SK-N-SH treated with all-trans-retinoic acid at 6 μM for 48 hours (cell line): ENCODE data around the gene ABCA3.
A peak's percentile ranks its signal among the peaks of the same experiment; 100 is the strongest.
"Not testable (repeated sequence)": the region's sequence is repeated elsewhere in the genome, so short reads cannot be mapped to it uniquely, and the experiment has no call there.

Experiments used
- ATAC-seq: fragments of 200-7000 bp; cut with Tn5 transposase; 3 replicates; pipeline ENCODE4 v1.9.1; 2020; ENCODE audit warnings: mild to moderate bottlenecking, moderate library complexity
- ARNTL ChIP-seq: fragments of 450-650 bp; formaldehyde crosslinking; IDR thresholded peaks from 2 replicates; pipeline ENCODE4 v1.5.0; 2020; ENCODE audit warnings: low read depth, mild to moderate bottlenecking, moderate library complexity, borderline replicate concordance
- BACH2 ChIP-seq: fragments of 250-450 bp; sonication (Bioruptor Pico); IDR thresholded peaks from 2 replicates; pipeline ENCODE4 v1.9.0; 2021; ENCODE audit warnings: mild to moderate bottlenecking, borderline replicate concordance
- CSDC2 ChIP-seq: fragments of 250-450 bp; sonication (Bioruptor Pico); IDR thresholded peaks from 2 replicates; pipeline ENCODE4 v1.5.0; 2020; ENCODE audit warnings: mild to moderate bottlenecking, moderate library complexity
- ESRRG ChIP-seq: fragments of 250-450 bp; sonication (Bioruptor Pico); IDR thresholded peaks from 2 replicates; pipeline ENCODE4 v1.6.1; 2021; ENCODE audit warnings: mild to moderate bottlenecking
- GLIS3 ChIP-seq: fragments of 250-450 bp; sonication (Bioruptor Pico); IDR thresholded peaks from 2 replicates; pipeline ENCODE4 v1.5.0; 2020; ENCODE audit warnings: mild to moderate bottlenecking, moderate library complexity
- ISL1 ChIP-seq: fragments of 250-450 bp; sonication (Bioruptor Pico); IDR thresholded peaks from 2 replicates; pipeline ENCODE4 v2.1.2; 2022; ENCODE audit warnings: mild to moderate bottlenecking, moderate library complexity
- OSR1 ChIP-seq: fragments of 250-450 bp; sonication (Bioruptor Pico); IDR thresholded peaks from 2 replicates; pipeline ENCODE4 v1.8.0; 2022; ENCODE audit warnings: moderate library complexity, mild to moderate bottlenecking, inconsistent platforms
- PPARA ChIP-seq: fragments of 250-450 bp; sonication (Bioruptor Pico); IDR thresholded peaks from 2 replicates; pipeline ENCODE4 v1.5.0; 2020; ENCODE audit warnings: mild to moderate bottlenecking, borderline replicate concordance
- RARB ChIP-seq: fragments of 250-450 bp; sonication (Bioruptor Pico); IDR thresholded peaks from 2 replicates; pipeline ENCODE4 v1.8.0; 2021; ENCODE audit warnings: mild to moderate bottlenecking, moderate library complexity
- SNAI2 ChIP-seq: fragments of 250-450 bp; sonication (Bioruptor Pico); IDR thresholded peaks from 2 replicates; pipeline ENCODE4 v1.5.0; 2020; ENCODE audit warnings: mild to moderate bottlenecking, moderate library complexity
- TCF4 ChIP-seq: fragments of 250-450 bp; sonication (Bioruptor Pico); IDR thresholded peaks from 2 replicates; pipeline ENCODE4 v1.8.0; 2021; ENCODE audit warnings: mild to moderate bottlenecking, moderate library complexity, borderline replicate concordance
- TOX ChIP-seq: fragments of 250-450 bp; sonication (Bioruptor Pico); IDR thresholded peaks from 2 replicates; pipeline ENCODE4 v1.8.0; 2021; ENCODE audit warnings: mild to moderate bottlenecking, moderate library complexity, borderline replicate concordance
- ZC3H10 ChIP-seq: fragments of 250-450 bp; sonication (Bioruptor Pico); IDR thresholded peaks from 2 replicates; pipeline ENCODE4 v1.5.1; 2021; ENCODE audit warnings: mild to moderate bottlenecking, moderate library complexity
- ZFP3 ChIP-seq: fragments of 250-450 bp; sonication (Bioruptor Pico); IDR thresholded peaks from 2 replicates; pipeline ENCODE4 v1.5.0; 2020; ENCODE audit warnings: mild to moderate bottlenecking, moderate library complexity
- ZFP30 ChIP-seq: fragments of 450-650 bp; formaldehyde crosslinking; IDR thresholded peaks from 2 replicates; pipeline ENCODE4 v1.5.0; 2022; ENCODE audit warnings: mild to moderate bottlenecking, moderate library complexity
- ZNF565 ChIP-seq: fragments of 450-650 bp; formaldehyde crosslinking; conservative IDR thresholded peaks from 2 replicates; pipeline ENCODE4 v1.5.0; 2020; ENCODE audit warnings: low read depth, mild to moderate bottlenecking, moderate library complexity
- ZNF70 ChIP-seq: fragments of 450-650 bp; formaldehyde crosslinking; IDR thresholded peaks from 2 replicates; pipeline ENCODE4 v1.5.0; 2020; ENCODE audit warnings: mild to moderate bottlenecking, moderate library complexity
- ZNF8 ChIP-seq: fragments of 450-650 bp; formaldehyde crosslinking; IDR thresholded peaks from 2 replicates; pipeline ENCODE4 v1.5.0; 2020; ENCODE audit warnings: mild to moderate bottlenecking, moderate library complexity
- TF ChIP-seq, protein P1 (sequence below): fragments of 250-450 bp; sonication (Bioruptor Pico); IDR thresholded peaks from 2 replicates; pipeline ENCODE4 v1.8.0; 2021; ENCODE audit warnings: low read depth, mild to moderate bottlenecking, moderate library complexity, borderline replicate concordance
- TF ChIP-seq, protein P2 (sequence below): fragments of 250-450 bp; sonication (Bioruptor Pico); IDR thresholded peaks from 2 replicates; pipeline ENCODE4 v1.5.1; 2020; ENCODE audit warnings: low read depth, mild to moderate bottlenecking, moderate library complexity
- TF ChIP-seq, protein P3 (sequence below): fragments of 250-450 bp; sonication (Bioruptor Pico); IDR thresholded peaks from 2 replicates; pipeline ENCODE4 v1.5.1; 2021; ENCODE audit warnings: mild to moderate bottlenecking, moderate library complexity
- TF ChIP-seq, protein P4 (sequence below): fragments of 250-450 bp; sonication (Bioruptor Pico); IDR thresholded peaks from 2 replicates; pipeline ENCODE4 v1.8.0; 2020; ENCODE audit warnings: mild to moderate bottlenecking, moderate library complexity, borderline replicate concordance

ABCA3 gene

DNA sequence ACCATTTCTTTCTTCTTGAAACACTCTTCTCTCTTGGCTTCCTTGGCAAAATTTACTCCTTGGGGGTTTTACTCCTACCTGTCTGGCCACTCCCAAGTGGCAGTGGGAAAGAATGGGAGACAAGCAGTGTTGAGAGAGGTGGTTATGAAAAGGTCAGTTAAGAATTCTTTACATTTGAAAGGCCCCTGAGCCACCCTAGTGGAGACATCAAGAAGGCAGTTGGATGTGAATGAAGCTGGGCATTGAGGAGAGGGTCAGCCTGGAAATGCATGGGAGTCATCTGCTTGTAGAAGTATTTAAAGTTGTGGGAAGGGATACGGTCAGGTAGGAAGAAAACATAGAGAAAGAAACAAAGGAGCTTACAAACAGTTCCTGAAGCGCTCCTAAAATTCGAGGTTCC is 46.5 kb upstream of the ABCA3 start (continued):
- TF ChIP-seq, protein P1, sequence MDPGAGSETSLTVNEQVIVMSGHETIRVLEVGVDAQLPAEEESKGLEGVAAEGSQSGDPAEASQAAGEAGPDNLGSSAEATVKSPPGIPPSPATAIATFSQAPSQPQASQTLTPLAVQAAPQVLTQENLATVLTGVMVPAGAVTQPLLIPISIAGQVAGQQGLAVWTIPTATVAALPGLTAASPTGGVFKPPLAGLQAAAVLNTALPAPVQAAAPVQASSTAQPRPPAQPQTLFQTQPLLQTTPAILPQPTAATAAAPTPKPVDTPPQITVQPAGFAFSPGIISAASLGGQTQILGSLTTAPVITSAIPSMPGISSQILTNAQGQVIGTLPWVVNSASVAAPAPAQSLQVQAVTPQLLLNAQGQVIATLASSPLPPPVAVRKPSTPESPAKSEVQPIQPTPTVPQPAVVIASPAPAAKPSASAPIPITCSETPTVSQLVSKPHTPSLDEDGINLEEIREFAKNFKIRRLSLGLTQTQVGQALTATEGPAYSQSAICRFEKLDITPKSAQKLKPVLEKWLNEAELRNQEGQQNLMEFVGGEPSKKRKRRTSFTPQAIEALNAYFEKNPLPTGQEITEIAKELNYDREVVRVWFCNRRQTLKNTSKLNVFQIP (CRISPR knock-in tag), result no peak

DNA sequence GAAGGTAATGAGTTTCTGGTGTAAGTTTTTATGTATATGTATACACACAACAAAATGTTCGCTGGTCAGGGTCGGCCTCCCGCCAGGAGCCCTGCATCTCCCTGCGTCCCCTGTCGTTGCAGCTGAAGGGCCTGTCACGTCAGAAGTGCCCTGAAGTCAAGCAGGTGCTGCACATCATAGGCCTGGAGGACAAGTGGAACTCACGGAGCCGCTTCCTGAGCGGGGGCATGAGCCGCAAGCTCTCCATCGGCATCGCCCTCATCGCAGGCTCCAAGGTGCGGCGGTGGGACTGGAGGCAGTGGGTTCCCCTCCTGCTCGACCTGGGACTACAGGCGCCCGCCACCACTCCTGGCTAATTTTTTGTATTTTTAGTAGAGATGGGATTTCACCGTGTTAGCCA is 45.5 kb upstream of the ABCA3 start:
- not testable (repeated sequence) for ATAC-seq

DNA sequence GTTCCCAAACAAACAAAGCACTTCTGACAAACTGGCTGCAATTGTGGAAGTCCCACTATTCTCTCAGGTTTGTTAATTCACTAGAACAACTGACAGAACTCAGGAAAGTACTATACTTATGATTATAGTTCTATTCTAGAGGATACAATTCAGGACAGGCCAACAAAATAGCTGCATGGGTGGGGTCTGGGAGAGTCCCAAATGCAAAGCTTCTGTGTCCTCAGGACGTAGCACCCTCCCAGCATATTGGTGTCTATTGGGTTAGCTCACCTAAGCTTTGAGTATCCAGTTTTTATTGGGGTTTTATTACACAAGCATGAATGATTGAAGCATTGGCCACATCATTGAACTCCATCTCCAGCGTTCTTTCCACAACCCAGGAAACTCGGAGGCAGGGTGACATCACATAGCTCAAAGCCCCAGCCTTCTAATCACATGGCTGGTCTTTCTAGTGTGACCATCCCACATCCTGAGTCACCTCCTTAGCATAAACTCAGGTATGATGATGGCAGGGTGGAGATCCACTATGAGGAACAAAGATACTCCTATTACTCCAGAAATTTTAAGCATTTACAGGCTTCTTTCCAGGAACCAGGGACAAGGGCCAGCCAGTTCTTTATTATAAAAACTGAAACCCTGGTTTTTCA is 44.8 kb upstream of the ABCA3 start:
- TF ChIP-seq ARNTL (CRISPR knock-in tag) (no peak), ZFP30 (CRISPR knock-in tag) (no peak), RARB (CRISPR knock-in tag) (no peak), TOX (no peak), PPARA (CRISPR knock-in tag) (no peak), TCF4 (CRISPR knock-in tag) (no peak), ESRRG (CRISPR knock-in tag) (no peak), ZNF565 (CRISPR knock-in tag) (no peak)
- TF ChIP-seq, protein P2, sequence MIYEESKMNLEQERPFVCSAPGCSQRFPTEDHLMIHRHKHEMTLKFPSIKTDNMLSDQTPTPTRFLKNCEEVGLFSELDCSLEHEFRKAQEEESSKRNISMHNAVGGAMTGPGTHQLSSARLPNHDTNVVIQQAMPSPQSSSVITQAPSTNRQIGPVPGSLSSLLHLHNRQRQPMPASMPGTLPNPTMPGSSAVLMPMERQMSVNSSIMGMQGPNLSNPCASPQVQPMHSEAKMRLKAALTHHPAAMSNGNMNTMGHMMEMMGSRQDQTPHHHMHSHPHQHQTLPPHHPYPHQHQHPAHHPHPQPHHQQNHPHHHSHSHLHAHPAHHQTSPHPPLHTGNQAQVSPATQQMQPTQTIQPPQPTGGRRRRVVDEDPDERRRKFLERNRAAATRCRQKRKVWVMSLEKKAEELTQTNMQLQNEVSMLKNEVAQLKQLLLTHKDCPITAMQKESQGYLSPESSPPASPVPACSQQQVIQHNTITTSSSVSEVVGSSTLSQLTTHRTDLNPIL, result no peak
- ATAC-seq, result no peak

DNA sequence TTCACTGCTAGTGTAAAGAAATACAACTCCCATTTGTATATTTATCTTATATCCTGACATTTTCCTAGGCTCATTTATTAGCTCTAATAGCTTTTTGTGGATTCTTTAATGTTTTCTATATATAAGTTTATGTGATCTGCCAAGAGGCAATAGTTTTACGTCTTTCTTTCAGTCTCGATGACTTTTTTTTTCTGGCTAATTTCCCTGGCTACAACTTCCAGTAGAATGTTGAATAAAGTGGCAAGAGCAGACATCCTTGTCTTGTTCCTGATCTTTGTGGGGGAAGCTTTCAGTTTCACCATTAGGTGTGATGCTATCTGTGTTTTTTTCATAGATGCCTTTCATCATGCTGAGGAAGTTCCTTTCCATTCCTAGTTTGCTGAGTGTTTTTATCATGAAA is 43.9 kb upstream of the ABCA3 start:
- no peak for ATAC-seq
- no peak for TF ChIP-seq OSR1 (CRISPR knock-in tag)
- TF ChIP-seq, protein P1 (CRISPR knock-in tag), result no peak
- TF ChIP-seq ISL1, result 0 out of 2 replicates have a peak, but pooled peaks have one; percentile 16
- TF ChIP-seq CSDC2, result no peak
- TF ChIP-seq, all 23 proteins: peak for 1

DNA sequence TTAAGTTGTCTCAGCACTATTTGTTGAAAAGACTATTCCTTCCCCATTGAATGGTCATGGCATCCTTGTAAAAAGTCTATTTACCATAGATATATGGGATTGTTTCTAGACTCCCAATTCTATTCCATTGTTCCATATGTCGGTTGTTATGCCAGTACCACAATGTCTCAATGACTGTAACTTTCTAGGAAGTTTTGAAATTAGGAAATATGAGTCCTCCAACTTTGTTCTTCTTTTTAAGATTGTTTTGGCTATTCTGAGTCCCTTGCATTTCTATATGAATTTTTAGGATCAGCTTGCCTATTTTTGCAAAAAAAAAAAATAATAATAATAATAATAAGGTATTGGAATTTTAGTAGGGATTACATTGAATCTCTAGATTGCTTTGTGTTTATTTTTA is 43.0 kb upstream of the ABCA3 start:
- TF ChIP-seq ESRRG (CRISPR knock-in tag), result no peak
- no peak for TF ChIP-seq TCF4 (CRISPR knock-in tag)
- no peak for TF ChIP-seq ARNTL (CRISPR knock-in tag)
- no peak for TF ChIP-seq PPARA (CRISPR knock-in tag)
- TF ChIP-seq ZC3H10 (CRISPR knock-in tag), result no peak
- TF ChIP-seq ZFP3, result no peak
- TF ChIP-seq, protein P3, sequence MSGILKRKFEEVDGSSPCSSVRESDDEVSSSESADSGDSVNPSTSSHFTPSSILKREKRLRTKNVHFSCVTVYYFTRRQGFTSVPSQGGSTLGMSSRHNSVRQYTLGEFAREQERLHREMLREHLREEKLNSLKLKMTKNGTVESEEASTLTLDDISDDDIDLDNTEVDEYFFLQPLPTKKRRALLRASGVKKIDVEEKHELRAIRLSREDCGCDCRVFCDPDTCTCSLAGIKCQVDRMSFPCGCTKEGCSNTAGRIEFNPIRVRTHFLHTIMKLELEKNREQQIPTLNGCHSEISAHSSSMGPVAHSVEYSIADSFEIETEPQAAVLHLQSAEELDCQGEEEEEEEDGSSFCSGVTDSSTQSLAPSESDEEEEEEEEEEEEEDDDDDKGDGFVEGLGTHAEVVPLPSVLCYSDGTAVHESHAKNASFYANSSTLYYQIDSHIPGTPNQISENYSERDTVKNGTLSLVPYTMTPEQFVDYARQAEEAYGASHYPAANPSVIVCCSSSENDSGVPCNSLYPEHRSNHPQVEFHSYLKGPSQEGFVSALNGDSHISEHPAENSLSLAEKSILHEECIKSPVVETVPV (CRISPR knock-in tag), result no peak
- no peak for TF ChIP-seq SNAI2 (CRISPR knock-in tag)
- no peak for TF ChIP-seq OSR1 (CRISPR knock-in tag)
- TF ChIP-seq RARB (CRISPR knock-in tag), result no peak
- TF ChIP-seq, protein P4, sequence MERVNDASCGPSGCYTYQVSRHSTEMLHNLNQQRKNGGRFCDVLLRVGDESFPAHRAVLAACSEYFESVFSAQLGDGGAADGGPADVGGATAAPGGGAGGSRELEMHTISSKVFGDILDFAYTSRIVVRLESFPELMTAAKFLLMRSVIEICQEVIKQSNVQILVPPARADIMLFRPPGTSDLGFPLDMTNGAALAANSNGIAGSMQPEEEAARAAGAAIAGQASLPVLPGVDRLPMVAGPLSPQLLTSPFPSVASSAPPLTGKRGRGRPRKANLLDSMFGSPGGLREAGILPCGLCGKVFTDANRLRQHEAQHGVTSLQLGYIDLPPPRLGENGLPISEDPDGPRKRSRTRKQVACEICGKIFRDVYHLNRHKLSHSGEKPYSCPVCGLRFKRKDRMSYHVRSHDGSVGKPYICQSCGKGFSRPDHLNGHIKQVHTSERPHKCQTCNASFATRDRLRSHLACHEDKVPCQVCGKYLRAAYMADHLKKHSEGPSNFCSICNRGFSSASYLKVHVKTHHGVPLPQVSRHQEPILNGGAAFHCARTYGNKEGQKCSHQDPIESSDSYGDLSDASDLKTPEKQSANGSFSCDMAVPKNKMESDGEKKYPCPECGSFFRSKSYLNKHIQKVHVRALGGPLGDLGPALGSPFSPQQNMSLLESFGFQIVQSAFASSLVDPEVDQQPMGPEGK (CRISPR knock-in tag), result no peak
- no peak for TF ChIP-seq ZNF8 (CRISPR knock-in tag)
- TF ChIP-seq ZFP30 (CRISPR knock-in tag), result no peak
- TF ChIP-seq, protein P1 (CRISPR knock-in tag), result no peak
- no peak for TF ChIP-seq GLIS3 (CRISPR knock-in tag)
- no peak for TF ChIP-seq ZNF70
- TF ChIP-seq BACH2 (CRISPR knock-in tag), result no peak
- TF ChIP-seq ZNF565 (CRISPR knock-in tag), result no peak
- TF ChIP-seq, protein P2, result no peak
- ATAC-seq, result no peak
